OCI-LY1 (cell line): ENCODE results near the gene MFSD6.

Source experiments
- CTCF ChIP-seq: fragments of 200-600 bp; sonication (generic), shearing (Covaris generic); IDR thresholded peaks from 2 replicates; pipeline ENCODE4 v1.5.1; 2017; ENCODE audit warnings: mild to moderate bottlenecking, antibody characterized with exemption, low read length, moderate library complexity, mixed read lengths
- EZH2 ChIP-seq: fragments of 200-600 bp; sonication (generic), shearing (Covaris generic); IDR thresholded peaks from 2 replicates; pipeline ENCODE4 v1.8.0; 2017; ENCODE audit warnings: borderline replicate concordance, mixed run types, mild to moderate bottlenecking, antibody characterized with exemption, low read length, moderate library complexity, mixed read lengths

- TF ChIP-seq CTCF, result no peak
- TF ChIP-seq EZH2, result no peak
These were observed 31.4 kb upstream of the MFSD6 start for GRCh38 chr2:190376591-190377245.
